B cell (primary cell): Measurements from ENCODE around the gene MLLT10. TPM values are rescaled to one million over a fixed set of nuclear protein-coding genes. Genes with fewer than 3 reads are reported as not detected.

ENCODE experiments used
- ATAC-seq: fragments of 200-7000 bp; cut with Tn5 transposase; one replicate; pipeline ENCODE4 v1.10.0; 2021; ENCODE audit warnings: low read depth, mild to moderate bottlenecking, moderate number of reproducible peaks, moderate library complexity
- CTCF ChIA-PET: fragments of 350-600 bp; sonication (Branson Sonifier 250); formaldehyde crosslinking; loops from one replicate; lab custom pipeline; 2021; ENCODE audit warnings: antibody characterized with exemption, inconsistent platforms; lab: Charles Lee
- POLR2A ChIA-PET: fragments of 350-600 bp; sonication (Branson Sonifier 250); formaldehyde crosslinking; loops from one replicate; lab custom pipeline; 2021; ENCODE audit warnings: antibody characterized with exemption; lab: Charles Lee
- DNase-seq: peaks from one replicate; pipeline ENCODE4 v3.0.0; 2013
- H2AFZ ChIP-seq: 2 replicates; pipeline ENCODE4 v1.6.1; 2012; ENCODE audit warnings: mild to moderate bottlenecking, low read depth, low read length; ENCODE audit not compliant: insufficient read depth, poor library complexity, severe bottlenecking
- H3K27ac ChIP-seq, 2 donors: 1 replicate in 1 of 2; 2 replicates in 1 of 2; pipeline ENCODE4 v1.5.1; 2012 to 2013; ENCODE audit warnings: low read length in 2 of 2, mild to moderate bottlenecking in 2 of 2, moderate library complexity in 1 of 2
- H3K27me3 ChIP-seq, 4 experiments: fragments of 200-600 bp in 1 of 4; sonication (generic) in 1 of 4; replicated peaks in 1 of 4; 1 replicate in 2 of 4; 2 replicates in 2 of 4; pipeline versions ENCODE4 v1.6.1 to v1.7.0; 2013 to 2016; ENCODE audit warnings: low read length in 3 of 4, mild to moderate bottlenecking in 2 of 4, mixed read lengths in 1 of 4, moderate library complexity in 1 of 4; ENCODE audit not compliant: insufficient read depth in 4 of 4, control insufficient read depth in 3 of 4; ENCODE audit errors: control extremely low read depth in 1 of 4
- H3K36me3 ChIP-seq, 2 experiments: replicated peaks in 1 of 2; 1 replicate in 1 of 2; 2 replicates in 1 of 2; pipeline versions ENCODE4 v1.6.1 to v1.7.1; 2013; ENCODE audit warnings: low read length in 1 of 2; ENCODE audit not compliant: insufficient read depth in 2 of 2, control insufficient read depth in 1 of 2; ENCODE audit errors: control extremely low read depth in 1 of 2, extremely low read depth in 1 of 2
- H3K4me1 ChIP-seq, 2 donors: fragments of 200-600 bp in 1 of 2; sonication (generic) in 1 of 2; 1 replicate in 1 of 2; 2 replicates in 1 of 2; pipeline versions ENCODE4 v1.5.1 to v1.6.1; 2013 to 2017; ENCODE audit warnings: low read length in 2 of 2; ENCODE audit not compliant: control insufficient read depth in 2 of 2, insufficient read depth in 2 of 2
- H3K4me2 ChIP-seq: replicated peaks from 2 replicates; pipeline ENCODE3; 2012; ENCODE audit warnings: mild to moderate bottlenecking, low read depth, low read length; ENCODE audit not compliant: poor library complexity, severe bottlenecking
- H3K4me3 ChIP-seq, 5 experiments: fragments of 200-600 bp in 1 of 5; sonication (generic) in 1 of 5; 1 replicate in 3 of 5; 2 replicates in 2 of 5; pipeline versions ENCODE4 v1.5.1 to v1.7.0; 2011 to 2016; ENCODE audit warnings: low read length in 4 of 5, mild to moderate bottlenecking in 4 of 5, low read depth in 2 of 5, control low read depth in 1 of 5, moderate library complexity in 1 of 5; ENCODE audit not compliant: insufficient read depth in 1 of 5; ENCODE audit errors: control extremely low read depth in 1 of 5, extremely low read depth in 1 of 5
- H3K79me2 ChIP-seq: fragments of 200-600 bp; sonication (generic); one replicate; pipeline ENCODE4 v1.6.0; 2016; ENCODE audit warnings: low read length; ENCODE audit not compliant: control insufficient read depth, insufficient read depth
- H3K9ac ChIP-seq: fragments of 200-600 bp; sonication (generic); 2 replicates; pipeline ENCODE4 v1.6.1; 2017; ENCODE audit warnings: mild to moderate bottlenecking, low read length, moderate library complexity
- H3K9me3 ChIP-seq, 3 donors: one replicate each; pipeline versions ENCODE4 v1.6.1 to v1.7.1; 2013; ENCODE audit warnings: low read length in 2 of 3; ENCODE audit not compliant: control insufficient read depth in 2 of 3, insufficient read depth in 1 of 3; ENCODE audit errors: control extremely low read depth in 1 of 3
- H4K20me1 ChIP-seq: 2 replicates; pipeline ENCODE4 v1.6.0; 2012; ENCODE audit warnings: mild to moderate bottlenecking, low read length; ENCODE audit not compliant: insufficient read depth, control insufficient read depth, poor library complexity, severe bottlenecking
- H3K27ac Mint-ChIP-seq: one replicate; pipeline ENCODE4 v1.8.0; 2021; ENCODE audit warnings: mixed read lengths
- H3K27me3 Mint-ChIP-seq: one replicate; pipeline ENCODE4 v1.8.0; 2021; ENCODE audit warnings: mixed read lengths
- H3K4me1 Mint-ChIP-seq: one replicate; pipeline ENCODE4 v1.8.0; 2021; ENCODE audit warnings: mixed read lengths
- H3K4me3 Mint-ChIP-seq: one replicate; pipeline ENCODE4 v1.8.0; 2021; ENCODE audit warnings: mixed read lengths
- H3K9me3 Mint-ChIP-seq: one replicate; pipeline ENCODE4 v1.8.0; 2022; ENCODE audit warnings: mixed read lengths; ENCODE audit not compliant: insufficient read depth
- CTCF ChIP-seq: fragments of 200-600 bp; IDR thresholded peaks from one replicate; pipeline ENCODE4 v1.8.0; 2022; ENCODE audit warnings: antibody characterized with exemption, mild to moderate bottlenecking
- EZH2 ChIP-seq: IDR thresholded peaks from 2 replicates; pipeline ENCODE4 v1.6.1; 2012; ENCODE audit warnings: borderline replicate concordance, low read depth, mild to moderate bottlenecking, moderate library complexity, low read length; ENCODE audit not compliant: insufficient read depth, poor library complexity, severe bottlenecking
- WGBS: methylation state at CpG from one replicate; pipeline ENCODE4 v1.1.5; 2013; ENCODE audit warnings: missing lambda C conversion rate; ENCODE audit not compliant: insufficient coverage; 5-methylcytosine and 5-hydroxymethylcytosine counted together
- intact Hi-C: fragments of 100-400 bp; cut with micrococcal nuclease; formaldehyde crosslinking; loops from one replicate; pipeline ENCODE4 v1.10.0; 2022
- polyA plus RNA-seq: library from polyadenylated mRNA; depleted of rRNA; stranded (reverse); fragments of >200 nt; gene quantifications from 2 replicates; pipeline ENCODE4 v1.2.3, GENCODE V29; 2012
- total RNA-seq, 2 donors: library from RNA; stranded (reverse); fragments of 120-200 nt in 1 of 2; gene quantifications; 1 replicate in 1 of 2; 2 replicates in 1 of 2; pipeline versions ENCODE4 v1.2.3 to v1.2.4, GENCODE V29; 2013 to 2022

Gene MLLT10
- total and polyA plus RNA-seq, 2 donors (not counting 1 experiment from before 2014, with no cell fraction given): 21.7 to 70.5 TPM

GRCh38 chr10:21528236-21529031, 5.6 kb upstream of the MLLT10 start:
- TF ChIP-seq EZH2: no peak
- TF ChIP-seq CTCF: no peak
- Histone ChIP-seq H3K27ac (no peak overlapping the region), H2AFZ (no peak overlapping the region), H3K36me3 (no peaks in the 10 kb centered on the region), H3K79me2 (no peaks in the 10 kb centered on the region), H3K9ac (no peak overlapping the region), H3K4me3 (no peak overlapping the region), H3K27me3 (peaks cover 0 to 32% (median 27%) of the 10 kb centered on the region in 4 experiments), H4K20me1 (peaks cover 5% of the 10 kb centered on the region), H3K4me1 (peaks cover 32 to 35% of the 10 kb centered on the region in 2 donors), H3K9me3 (peaks cover 0 to 6% (median 0%) of the 10 kb centered on the region in 3 donors), H3K4me2 (no peak overlapping the region)
- Mint-ChIP-seq H3K27ac (peak overlapping the region; percentile 16), H3K9me3 (no peaks in the 10 kb centered on the region), H3K4me1 (peaks cover 31% of the 10 kb centered on the region), H3K4me3 (peak overlapping the region; percentile 62), H3K27me3 (peaks cover 32% of the 10 kb centered on the region)
- ATAC-seq (no peak), DNase-seq (no peak)
- ChIA-PET CTCF (interaction anchor here (1.3 kb wide), 1 partner anchor 812 kb away, joined by 3 read pairs; no protein-coding TSS in a partner anchor), POLR2A (interaction anchor here (0.5 to 1.0 kb wide), 2 partner anchors 137 to 811 kb away, joined by 3 to 14 read pairs; no protein-coding TSS in a partner anchor)
- WGBS: no CpG with 5 or more reads among the region's 8 CpGs
- intact Hi-C loops: no loop called here
